Urinary bladder (tissue), 4 donors: ENCODE measurements around the gene FAM110D. TPM values are rescaled to one million over a fixed set of nuclear protein-coding genes. Genes with fewer than 3 reads are reported as not detected.
A peak's percentile ranks its signal among the peaks of the same experiment; 100 is the strongest.

ENCODE experiments used
- DNase-seq: peaks from one replicate; pipeline ENCODE4 v3.0.0-alpha.2; 2015; ENCODE audit errors: extremely low spot score
- H3K27ac ChIP-seq: one replicate; pipeline ENCODE4 v1.5.1; 2013; ENCODE audit warnings: low read depth, mild to moderate bottlenecking, moderate library complexity
- H3K36me3 ChIP-seq: one replicate; pipeline ENCODE4 v1.6.1; 2013; ENCODE audit warnings: mild to moderate bottlenecking, moderate library complexity; ENCODE audit not compliant: insufficient read depth
- H3K4me1 ChIP-seq: one replicate; pipeline ENCODE4 v1.6.1; 2013; ENCODE audit warnings: mild to moderate bottlenecking, moderate library complexity; ENCODE audit not compliant: insufficient read depth
- H3K4me3 ChIP-seq: one replicate; pipeline ENCODE4 v1.5.1; 2013; ENCODE audit warnings: low read depth, low read length
- WGBS: extraction: QIAGEN DNeasy Blood & Tissue Kit; methylation state at CpG from one replicate; pipeline ENCODE4 v1.1.7; 2013; 5-methylcytosine and 5-hydroxymethylcytosine counted together
- polyA plus RNA-seq: library from polyadenylated mRNA; stranded (reverse); fragments of 200-250 nt; gene quantifications from one replicate; pipeline ENCODE4 v1.2.3, GENCODE V29; 2013
- total RNA-seq: library from RNA; depleted of rRNA; stranded (reverse); fragments of >200 nt; gene quantifications from one replicate; pipeline ENCODE4 v1.2.3, GENCODE V29; 2014
- donor health status: healthy with polysubstance abuse.
- donor health status: healthy.

The FAM110D gene
- total and polyA plus RNA-seq, 2 donors: 1.6 to 7.4 TPM

GRCh38 chr1:26124418-26125331, 34.2 kb upstream of the FAM110D start:
- Histone ChIP-seq H3K27ac (no peak overlapping the region), H3K4me3 (no peak overlapping the region), H3K36me3 (peaks cover 2% of the 10 kb centered on the region), H3K4me1 (no peaks in the 10 kb centered on the region)
- no peak for DNase-seq
- 86% methylated on average over 4 of the region's 4 CpGs for WGBS

GRCh38 chr1:26125382-26125781, 33.5 kb upstream of the FAM110D start:
- DNase-seq: no peak
- peaks cover 2% of the 10 kb centered on the region for H3K36me3 ChIP-seq
- no peak overlapping the region for H3K4me3 ChIP-seq
- no peak overlapping the region for H3K27ac ChIP-seq
- H3K4me1 ChIP-seq: no peaks in the 10 kb centered on the region

- H3K27ac ChIP-seq: peak overlapping the region; percentile 50
- H3K36me3 ChIP-seq: peaks cover 2% of the 10 kb centered on the region
- no peak overlapping the region for H3K4me3 ChIP-seq
- no peaks in the 10 kb centered on the region for H3K4me1 ChIP-seq
- 74% methylated on average over 1 of the region's 1 CpG for WGBS
- no peak for DNase-seq
Observed at GRCh38 chr1:26125946-26126320, 32.9 kb upstream of the FAM110D start.

GRCh38 chr1:26126321-26127084, 32.4 kb upstream of the FAM110D start:
- no peaks in the 10 kb centered on the region for H3K4me1 ChIP-seq
- DNase-seq: peak; percentile 52
- H3K27ac ChIP-seq: peak overlapping the region; percentile 50
- WGBS: 67% methylated on average over 9 of the region's 9 CpGs
- H3K4me3 ChIP-seq: no peak overlapping the region
- peaks cover 2% of the 10 kb centered on the region for H3K36me3 ChIP-seq

- no peaks in the 10 kb centered on the region for H3K36me3 ChIP-seq
- WGBS: 41% methylated on average over 13 of the region's 13 CpGs
- peak overlapping the region; percentile 32 for H3K27ac ChIP-seq
- no peaks in the 10 kb centered on the region for H3K4me1 ChIP-seq
- no peak for DNase-seq
- H3K4me3 ChIP-seq: no peak overlapping the region
Observed at GRCh38 chr1:26127235-26128163, 31.4 kb upstream of the FAM110D start.

GRCh38 chr1:26129778-26130177, 29.1 kb upstream of the FAM110D start:
- 90% methylated on average over 4 of the region's 4 CpGs for WGBS
- Histone ChIP-seq H3K36me3 (no peaks in the 10 kb centered on the region), H3K4me1 (no peaks in the 10 kb centered on the region), H3K27ac (no peak overlapping the region), H3K4me3 (no peak overlapping the region)
- DNase-seq: no peak

GRCh38 chr1:26130695-26131094, 28.2 kb upstream of the FAM110D start:
- no peak for DNase-seq
- no peak overlapping the region for H3K27ac ChIP-seq
- H3K36me3 ChIP-seq: no peaks in the 10 kb centered on the region
- 53% methylated on average over 1 of the region's 1 CpG for WGBS
- no peaks in the 10 kb centered on the region for H3K4me1 ChIP-seq
- H3K4me3 ChIP-seq: no peak overlapping the region

GRCh38 chr1:26132128-26132833, 26.6 kb upstream of the FAM110D start:
- Histone ChIP-seq H3K4me3 (no peak overlapping the region), H3K4me1 (no peaks in the 10 kb centered on the region), H3K27ac (no peak overlapping the region), H3K36me3 (no peaks in the 10 kb centered on the region)
- no peak for DNase-seq
- 73% methylated on average over 5 of the region's 5 CpGs for WGBS

GRCh38 chr1:26132834-26133167, 26.1 kb upstream of the FAM110D start:
- no peaks in the 10 kb centered on the region for H3K36me3 ChIP-seq
- no peak for DNase-seq
- no peak overlapping the region for H3K27ac ChIP-seq
- no peak overlapping the region for H3K4me3 ChIP-seq
- H3K4me1 ChIP-seq: no peaks in the 10 kb centered on the region
- WGBS: 96% methylated on average over 2 of the region's 2 CpGs

GRCh38 chr1:26134466-26134865, 24.4 kb upstream of the FAM110D start:
- Histone ChIP-seq H3K36me3 (no peaks in the 10 kb centered on the region), H3K27ac (no peak overlapping the region), H3K4me1 (no peaks in the 10 kb centered on the region), H3K4me3 (no peak overlapping the region)
- DNase-seq: no peak
- WGBS: 93% methylated on average over 3 of the region's 3 CpGs

GRCh38 chr1:26138974-26139558, 19.8 kb upstream of the FAM110D start:
- Histone ChIP-seq H3K36me3 (no peaks in the 10 kb centered on the region), H3K4me1 (no peaks in the 10 kb centered on the region), H3K27ac (no peak overlapping the region), H3K4me3 (no peak overlapping the region)
- WGBS: 59% methylated on average over 3 of the region's 3 CpGs
- no peak for DNase-seq

GRCh38 chr1:26142159-26142558, 16.7 kb upstream of the FAM110D start:
- WGBS: 78% methylated on average over 8 of the region's 8 CpGs
- no peaks in the 10 kb centered on the region for H3K4me1 ChIP-seq
- H3K27ac ChIP-seq: no peak overlapping the region
- H3K4me3 ChIP-seq: no peak overlapping the region
- DNase-seq: no peak
- H3K36me3 ChIP-seq: no peaks in the 10 kb centered on the region
